GM18873 (cell line): Measurements from ENCODE around the gene YWHAE.
A peak's percentile ranks its signal among the peaks of the same experiment; 100 is the strongest.
"Not testable (repeated sequence)": the region's sequence is repeated elsewhere in the genome, so short reads cannot be mapped to it uniquely, and the experiment has no call there.

Experiments used
- ATAC-seq: cut with Tn5 transposase; IDR thresholded peaks from one replicate; pipeline ENCODE4 v1.9.1; 2021; ENCODE audit warnings: mild to moderate bottlenecking, moderate library complexity, moderate number of reproducible peaks; ENCODE audit not compliant: unreplicated experiment, low FRiP score

The YWHAE gene

DNA sequence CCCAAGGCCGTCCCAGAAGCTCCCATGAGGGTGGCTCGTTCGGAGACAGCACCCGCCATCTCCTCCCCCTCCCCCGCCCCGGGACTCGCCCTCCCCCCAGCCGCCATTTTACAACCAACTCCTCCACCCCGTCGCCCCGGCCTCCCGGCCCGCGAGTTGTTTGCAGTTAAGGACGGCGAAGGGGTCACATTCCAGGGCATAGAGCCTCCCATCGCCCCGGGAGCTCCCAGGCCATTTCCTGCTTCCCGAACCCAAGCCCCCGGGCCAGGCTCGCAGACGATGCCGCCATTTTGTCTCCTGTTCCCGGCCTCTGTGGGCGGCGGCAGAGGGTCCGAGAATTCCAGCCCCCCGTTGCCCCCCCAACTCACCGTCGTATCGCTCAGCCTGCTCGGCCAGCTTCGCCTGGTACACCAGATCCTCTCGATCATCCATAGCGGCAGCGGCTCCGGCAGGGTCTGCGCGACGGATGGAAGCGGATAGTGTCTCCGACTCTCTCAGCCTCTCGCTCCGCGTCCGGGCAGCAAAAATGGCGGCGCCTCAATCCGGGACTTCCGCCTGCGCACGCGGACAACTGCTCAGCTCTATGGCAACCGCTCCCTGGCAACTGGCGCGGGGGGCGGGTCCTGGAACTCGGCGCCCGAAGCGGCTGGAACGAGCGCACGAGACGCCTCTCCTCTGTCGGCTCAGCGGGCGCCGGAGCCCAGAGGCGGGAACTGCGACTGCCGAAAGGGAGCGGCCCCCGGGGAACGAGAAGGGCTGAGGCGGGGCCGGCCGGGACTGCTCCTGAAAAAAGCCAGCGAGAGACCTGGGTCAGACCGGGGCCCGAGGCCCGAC is at the start of gene YWHAE:
YWHAE (minus strand) TSS at position 544 of the 834 bp plus-strand sequence; CDS start at position 432, 112 bp downstream.
- ATAC-seq, result peak; percentile 82

DNA sequence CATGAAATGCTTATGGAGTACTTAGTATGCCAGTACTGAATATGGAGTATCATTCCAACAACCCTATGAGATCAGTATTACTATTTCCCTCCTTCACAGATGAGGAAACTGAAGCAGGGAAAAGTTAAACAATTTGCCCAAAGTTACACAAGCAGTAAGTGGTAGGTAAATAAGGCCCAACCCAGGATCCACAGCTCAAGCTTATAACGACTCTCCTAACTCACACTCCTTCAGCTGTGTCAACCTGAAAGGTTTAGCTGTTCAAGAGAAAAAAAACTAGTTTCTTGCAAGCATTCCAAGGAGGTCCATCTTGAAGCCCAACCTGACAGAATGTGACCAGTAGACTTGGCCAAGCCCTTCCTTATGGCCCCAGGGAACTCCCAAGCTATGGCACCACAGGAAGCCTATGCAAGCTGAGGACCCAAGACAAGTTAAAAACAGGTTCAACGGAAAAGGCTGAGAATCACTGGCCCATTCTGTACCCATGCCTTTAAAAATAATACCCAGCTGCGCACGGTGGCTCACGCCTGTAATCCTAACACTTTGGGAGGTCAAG is 49.5 kb upstream of the YWHAE start:
- ATAC-seq, result no peak

DNA sequence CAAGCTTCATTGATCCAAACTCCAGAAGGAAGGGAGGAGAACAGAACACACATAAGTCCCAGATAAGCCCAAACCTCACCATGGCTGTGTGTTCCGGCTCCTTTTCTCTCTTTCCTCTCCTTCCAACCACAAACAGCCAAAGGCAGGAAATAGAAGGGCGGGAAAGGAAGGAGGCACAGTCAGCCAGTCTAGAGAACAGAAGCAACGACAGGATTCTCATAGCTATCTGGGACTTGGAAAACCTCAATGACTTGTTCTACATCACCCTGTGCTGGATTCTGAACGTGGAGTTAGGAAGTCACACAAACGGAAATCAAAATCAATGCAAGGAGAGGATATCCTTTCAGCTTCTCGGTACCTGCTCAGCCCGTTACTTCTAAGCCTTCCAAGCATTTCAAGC is 47.0 kb upstream of the YWHAE start:
- ATAC-seq, result no peak

DNA sequence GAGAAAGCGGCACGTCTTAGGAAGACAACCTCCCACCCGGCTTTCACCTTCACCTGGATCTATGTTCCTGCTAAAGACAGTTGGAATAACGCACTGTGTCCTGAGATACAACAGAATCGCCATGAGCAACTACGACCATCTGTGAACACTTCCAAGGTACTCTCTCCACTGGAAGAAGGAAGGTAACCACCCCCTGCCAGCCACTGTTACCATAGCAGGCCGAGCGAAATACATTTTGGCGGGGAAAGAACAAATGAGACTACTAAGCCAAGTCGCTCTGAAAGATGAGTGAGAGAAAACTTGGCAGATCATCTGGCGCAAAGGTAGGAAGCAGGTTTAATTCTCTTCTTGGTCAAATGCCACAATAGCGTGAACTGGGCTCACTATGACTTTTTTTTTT is 46.2 kb upstream of the YWHAE start:
- no peak for ATAC-seq

DNA sequence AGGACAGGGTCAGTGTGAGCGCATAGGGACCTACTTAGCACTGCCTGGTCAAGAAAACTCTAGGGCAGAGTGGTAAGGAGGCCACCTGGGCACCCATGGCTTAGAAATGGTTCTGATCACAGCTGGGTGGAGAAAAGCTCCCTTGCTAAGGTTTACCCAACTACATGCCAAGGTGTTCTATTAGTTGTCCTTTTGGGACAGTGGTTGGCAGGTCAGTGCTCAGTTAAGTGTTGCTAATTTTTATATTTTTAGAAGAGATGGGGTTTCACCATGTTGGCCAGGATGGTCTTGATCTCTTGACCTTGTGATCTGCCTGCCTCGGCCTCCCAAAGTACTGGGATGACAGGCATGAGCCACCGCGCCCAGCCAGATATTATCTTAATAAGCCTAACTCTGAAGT is 45.7 kb upstream of the YWHAE start:
- ATAC-seq, result not testable (repeated sequence)

DNA sequence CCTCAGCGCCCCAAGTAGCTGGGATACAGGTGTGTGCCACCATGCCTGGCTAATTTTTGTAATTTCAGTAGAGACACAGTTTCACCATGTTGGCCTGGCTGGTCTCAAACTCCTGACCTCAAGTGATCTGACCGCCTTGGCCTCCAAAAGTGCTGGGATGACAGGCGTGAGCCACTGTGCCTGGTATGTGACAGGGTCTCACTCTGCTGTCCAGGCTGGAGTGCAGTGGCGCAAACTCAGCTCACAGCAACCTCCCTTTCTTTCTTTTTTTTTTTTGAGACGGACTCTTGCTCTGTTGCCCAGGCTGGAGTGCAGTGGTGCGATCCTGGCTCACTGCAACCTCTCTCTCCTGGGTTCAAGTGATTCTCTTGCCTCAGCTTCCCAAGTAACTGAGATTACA is 42.7 kb upstream of the YWHAE start:
- ATAC-seq, result not testable (repeated sequence)

DNA sequence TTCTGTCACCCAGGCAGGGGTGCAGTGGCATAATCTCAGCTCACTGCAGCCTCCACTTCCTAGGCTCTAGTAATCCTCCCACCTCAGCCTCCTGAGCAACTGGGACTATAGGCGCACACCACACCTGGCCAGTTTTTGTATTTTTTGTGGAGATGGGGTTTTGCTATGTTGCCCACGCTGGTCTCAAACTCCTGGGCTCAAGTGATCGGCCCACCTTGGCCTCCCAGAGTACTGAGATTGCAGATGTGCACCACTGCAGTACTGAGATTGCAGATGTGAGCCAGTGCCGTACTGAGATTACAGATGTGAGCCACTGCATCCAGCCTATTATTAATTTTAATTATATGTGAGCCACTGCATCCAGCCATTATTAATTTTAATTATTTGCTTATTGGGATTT is 42.2 kb upstream of the YWHAE start:
- ATAC-seq, result no peak

DNA sequence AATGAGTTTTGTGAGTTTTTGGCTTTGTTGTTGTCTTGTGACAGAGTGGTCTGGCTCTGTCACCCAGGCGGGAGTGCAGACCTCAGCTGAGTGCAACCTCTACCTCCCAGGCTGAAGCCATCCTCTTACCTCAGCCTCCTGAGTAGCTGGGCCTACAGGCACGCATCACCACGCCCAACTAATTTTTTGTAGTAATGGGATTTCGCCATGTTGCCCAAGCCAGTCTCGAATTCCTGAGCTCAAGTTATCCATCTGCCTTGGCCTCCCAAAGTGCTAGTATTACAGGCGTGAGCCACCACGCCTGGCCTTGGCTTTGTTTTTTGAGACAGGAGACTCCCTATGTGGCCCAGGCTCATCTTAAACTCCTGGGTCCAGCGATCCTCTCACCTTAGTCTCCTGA is 40.9 kb upstream of the YWHAE start:
- no peak for ATAC-seq

DNA sequence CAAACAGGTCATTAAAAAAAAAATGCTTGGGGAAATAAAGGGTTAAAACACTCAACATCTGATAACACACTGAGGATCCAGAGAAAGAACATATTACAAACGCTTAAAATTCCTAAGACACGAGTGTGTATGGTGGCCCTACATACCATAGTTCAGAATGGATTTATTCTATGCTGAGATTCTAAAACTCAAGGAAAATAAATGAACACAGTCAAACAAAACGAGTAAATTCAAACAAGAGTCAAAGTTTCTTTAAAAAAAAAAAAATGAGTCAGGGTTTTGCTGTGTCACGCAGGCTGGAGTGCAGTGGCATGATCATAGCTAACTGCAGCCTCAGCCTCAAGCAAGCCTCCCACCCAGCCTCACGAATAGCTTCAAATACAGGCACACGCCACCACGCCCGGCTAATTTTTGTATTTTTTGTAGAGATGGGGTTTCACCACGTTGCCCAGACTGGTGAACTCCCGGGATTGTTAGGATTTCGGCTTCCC is 38.6 kb upstream of the YWHAE start:
- no peak for ATAC-seq

DNA sequence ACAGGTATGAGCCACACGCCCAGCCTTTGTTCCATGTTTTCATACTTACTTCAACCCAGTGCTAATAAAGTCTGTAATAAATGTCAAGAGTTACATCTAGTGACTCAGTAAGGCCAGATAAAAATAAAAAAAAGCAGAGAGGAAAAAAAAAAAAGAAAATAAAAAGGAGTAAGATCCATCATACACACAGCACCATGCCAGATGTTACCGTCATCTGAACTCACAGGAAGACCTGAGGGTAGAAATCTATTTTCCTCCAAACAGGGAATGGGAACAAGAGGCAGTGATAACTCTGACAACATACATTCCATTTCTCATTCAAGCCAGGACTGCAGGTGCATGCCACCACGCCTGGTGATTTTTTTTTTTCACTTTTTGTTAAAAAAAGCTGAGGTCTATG is 35.3 kb upstream of the YWHAE start:
- ATAC-seq, result no peak

DNA sequence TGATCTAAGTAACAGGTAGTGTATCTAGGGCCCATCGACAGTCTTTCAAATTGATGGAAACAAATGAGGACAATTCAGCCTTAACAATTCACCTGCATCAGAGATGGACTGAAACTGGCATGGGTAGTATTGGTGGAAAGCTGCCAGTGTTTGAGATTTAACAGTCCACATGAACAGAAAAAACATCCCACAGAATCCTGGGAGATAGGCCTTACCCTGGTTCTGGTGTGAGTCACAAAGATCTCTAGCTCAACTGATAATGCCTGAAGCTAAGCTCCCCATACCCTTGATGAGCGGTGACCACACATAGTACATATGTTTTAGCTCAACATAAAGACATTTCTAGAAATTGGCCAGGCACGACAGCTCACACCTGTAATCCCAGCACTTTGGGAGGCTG is 34.1 kb upstream of the YWHAE start:
- ATAC-seq, result no peak

DNA sequence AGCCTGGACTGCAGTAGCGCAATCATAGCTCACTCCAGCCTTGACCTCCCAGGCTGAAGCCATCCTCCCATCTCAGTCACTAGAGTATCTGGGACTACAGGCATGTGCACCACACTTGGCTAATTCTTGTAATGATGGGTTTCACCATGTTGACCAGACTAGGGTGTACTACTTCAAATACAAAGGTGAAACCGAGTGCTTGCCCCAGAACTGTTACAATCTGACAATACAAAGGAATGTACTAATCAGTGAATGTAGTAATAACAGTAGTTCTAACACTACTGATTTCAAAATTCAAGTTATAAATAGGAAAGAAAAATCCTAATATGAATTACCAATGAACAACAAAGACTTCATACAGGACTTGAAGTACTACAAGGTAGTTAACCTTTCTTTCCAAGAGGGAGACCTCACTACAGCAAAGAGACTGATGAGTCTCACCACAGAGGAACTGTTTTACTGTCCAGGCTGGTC is 31.6 kb upstream of the YWHAE start:
- ATAC-seq, result no peak

DNA sequence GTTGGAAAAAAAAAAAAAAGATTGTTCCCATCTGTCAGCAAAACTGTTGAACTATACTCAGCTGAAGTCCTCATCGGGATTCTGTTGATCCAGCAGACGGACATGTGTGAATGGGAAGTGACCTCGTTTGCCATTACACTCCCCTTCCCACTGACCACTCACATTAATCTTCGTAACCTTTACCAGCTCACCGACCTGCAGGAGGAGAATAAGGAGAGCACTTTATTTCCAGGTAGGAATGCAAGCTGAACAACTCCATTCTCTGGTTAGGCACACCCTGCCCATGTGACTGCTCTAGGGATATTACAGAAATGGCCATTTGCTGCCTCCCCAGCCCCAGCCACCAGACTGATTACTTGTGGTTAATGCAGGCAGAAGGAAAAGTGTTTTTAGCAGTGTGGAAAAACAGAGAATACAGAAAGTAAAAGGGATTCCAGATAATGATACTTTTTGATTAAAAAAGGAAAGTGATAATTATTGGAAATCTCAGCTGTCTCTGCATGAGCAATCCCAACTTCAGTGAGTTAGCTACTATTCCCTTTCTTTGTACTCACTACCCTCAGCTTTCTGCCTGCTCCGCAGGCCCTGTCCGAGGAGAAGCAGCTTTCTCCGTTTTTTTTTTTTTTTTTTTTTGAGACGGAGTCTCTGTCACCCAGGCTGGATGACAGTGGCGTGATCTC is 23.6 kb upstream of the YWHAE start:
- no peak for ATAC-seq

DNA sequence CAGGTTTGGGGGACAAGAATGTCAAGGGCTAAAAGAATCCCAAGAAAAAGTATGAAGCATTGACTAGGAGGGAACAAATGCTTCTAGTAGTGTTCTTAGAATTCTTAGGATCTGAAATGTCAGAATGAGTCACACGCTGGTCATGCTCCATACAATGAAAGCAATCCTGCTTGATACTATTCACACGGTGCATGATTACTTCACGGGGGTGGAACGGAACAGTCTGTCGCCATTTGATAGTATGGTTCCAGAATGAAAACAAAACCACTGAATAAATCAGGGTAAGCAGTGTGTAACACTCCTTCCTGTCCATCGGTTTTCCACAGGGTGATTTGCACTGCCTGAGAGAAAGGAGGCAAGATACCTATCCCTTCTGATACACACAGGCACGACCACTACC is 22.9 kb upstream of the YWHAE start:
- no peak for ATAC-seq

DNA sequence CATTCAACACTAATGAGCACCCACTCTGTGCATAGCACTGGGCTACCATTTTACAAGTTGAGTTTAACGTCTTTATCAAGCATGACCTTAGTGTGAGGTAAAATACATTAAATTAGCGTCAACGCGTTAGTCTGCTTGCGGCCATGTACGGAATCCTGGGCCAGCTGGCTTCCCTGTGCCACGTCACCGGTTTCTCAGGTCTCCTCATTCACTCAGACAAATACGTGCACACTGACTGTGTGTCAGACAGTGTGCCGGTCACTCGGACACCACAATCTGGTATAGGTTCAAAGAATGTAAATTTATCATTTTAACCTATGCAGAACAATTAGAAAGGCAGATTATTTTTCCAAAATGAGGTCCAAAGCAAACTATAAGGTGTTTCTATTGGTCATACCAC is 21.4 kb upstream of the YWHAE start:
- ATAC-seq, result no peak

DNA sequence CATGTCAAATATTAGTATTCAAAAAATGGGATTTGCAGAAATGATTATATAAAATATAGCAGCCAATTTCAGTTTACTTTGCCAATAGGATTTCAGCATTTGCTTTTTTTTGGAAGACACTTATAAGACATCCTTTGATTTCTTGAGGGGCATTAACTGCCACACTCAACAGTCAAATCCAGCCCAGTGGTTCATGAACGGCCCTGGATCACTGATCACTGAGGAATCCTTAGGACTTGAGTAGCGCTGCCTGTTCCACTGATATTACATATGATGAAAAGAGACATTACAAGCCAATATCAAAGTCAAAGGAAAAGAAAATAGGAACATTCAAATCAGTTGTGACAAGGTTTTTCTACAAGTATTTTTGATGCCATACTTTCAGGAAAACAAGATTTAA is 21.0 kb upstream of the YWHAE start:
- ATAC-seq, result no peak

DNA sequence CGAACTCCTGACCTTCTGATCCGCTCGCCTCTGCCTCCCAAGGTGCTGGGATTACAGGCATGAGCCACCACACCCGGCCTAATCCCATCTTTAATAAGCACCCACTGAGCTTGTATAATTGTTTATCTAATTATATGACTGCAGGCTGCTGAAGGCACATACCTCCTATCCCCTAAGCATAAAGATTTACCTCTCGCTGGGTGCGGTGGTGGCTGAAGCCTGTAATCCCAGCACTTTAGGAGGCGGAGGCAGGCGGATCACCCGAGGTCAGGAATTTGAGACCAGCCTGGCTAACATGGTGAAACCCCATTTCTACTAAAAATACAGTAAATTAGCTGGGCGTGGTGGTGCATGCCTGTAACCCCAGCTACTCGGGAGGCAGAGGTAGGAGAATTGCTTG is 20.1 kb upstream of the YWHAE start:
- ATAC-seq, result no peak

DNA sequence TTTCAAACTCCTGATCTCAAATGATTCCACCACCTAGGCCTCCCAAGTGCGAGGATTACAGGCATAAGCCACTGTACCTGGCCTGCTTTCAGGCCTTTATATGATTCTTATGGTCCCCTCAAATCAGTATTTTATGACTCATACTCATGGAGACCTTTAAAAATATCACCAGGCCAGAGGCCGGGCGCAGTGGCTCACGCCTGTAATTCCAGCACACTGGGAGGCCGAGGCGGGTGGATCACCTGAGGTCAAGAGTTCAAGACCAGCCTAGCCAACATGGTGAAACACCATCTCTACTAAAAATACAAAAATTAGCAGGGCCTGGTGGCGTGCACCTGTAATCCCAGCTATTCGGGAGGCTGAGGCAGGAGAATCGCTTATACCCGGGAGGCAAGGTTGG is 18.5 kb upstream of the YWHAE start:
- ATAC-seq, result not testable (repeated sequence)

DNA sequence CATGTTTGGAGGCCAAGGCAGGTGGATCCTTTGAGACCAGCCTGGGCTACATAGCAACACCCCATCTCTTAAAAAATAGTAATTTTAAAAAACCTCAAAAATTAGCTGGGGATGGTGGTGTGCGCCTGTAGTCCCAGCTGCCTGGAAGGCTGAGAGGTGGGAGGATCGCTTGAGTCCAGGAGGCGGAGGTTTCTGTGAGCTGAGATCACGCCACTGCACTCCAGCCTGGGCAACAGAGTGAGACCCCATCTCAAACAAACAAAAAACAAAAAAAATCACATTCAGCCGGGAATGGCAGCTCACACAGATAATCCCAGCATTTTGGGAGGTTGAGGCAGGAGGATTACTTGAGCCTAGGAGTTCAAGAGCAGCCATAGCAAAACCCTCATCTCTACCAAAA is 16.4 kb upstream of the YWHAE start:
- ATAC-seq, result no peak

DNA sequence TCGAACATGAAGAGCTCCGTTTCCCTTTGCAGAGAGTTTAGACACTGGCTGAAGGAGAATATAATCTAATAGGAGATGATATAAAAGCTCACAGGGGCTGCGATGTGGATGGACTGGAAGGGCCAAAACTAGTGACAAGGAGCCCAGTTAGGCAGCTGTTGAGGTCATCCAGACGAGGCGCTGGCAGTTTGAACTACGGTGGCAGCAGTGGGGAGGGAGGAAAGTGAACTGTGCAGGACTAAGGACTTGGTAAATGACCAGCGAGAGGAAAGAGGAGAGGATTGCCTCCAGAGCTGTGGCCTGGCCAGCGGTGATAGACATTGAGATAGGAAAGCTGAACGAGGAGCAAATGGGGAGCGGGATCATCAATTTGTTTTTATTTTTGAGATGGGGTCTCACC is 14.6 kb upstream of the YWHAE start:
- ATAC-seq, result no peak

DNA sequence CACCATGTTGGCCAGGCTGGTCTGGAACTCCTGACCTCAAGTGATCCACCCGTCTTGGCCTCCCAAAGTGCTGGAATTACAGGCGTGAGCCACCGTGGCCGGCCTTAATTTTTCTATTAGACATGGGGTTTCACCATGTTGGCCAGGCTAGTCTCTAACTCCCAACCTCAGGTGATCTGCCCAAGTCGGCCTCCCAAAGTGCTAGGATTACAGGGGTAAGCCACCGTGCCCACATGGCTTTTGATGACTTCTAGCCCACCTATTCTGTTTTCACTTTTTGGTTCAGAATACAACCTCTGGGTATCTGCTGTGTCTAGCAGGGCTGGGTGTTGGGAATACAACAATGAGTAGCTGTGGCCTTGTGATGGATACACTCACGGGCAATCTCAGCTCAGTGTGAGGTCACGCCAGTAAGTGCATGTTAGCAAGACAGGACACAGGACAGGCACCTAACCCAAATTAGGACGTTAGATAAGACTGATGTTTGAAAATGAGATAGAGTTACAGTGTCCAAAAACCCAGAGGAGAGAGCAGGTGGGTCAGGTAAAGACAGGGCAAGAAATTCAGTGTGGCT is 14.1 kb upstream of the YWHAE start:
- ATAC-seq, result no peak
